ENCODE measurements around the gene SLAIN1. TPM values are rescaled to one million over a fixed set of nuclear protein-coding genes. Genes with fewer than 3 reads are reported as not detected.
A peak's percentile ranks its signal among the peaks of the same experiment; 100 is the strongest.
"Not testable (repeated sequence)": the region's sequence is repeated elsewhere in the genome, so short reads cannot be mapped to it uniquely, and the experiment has no call there.

SLAIN1 gene
- total RNA-seq (7.6 TPM), polyA plus RNA-seq (3.4 TPM)

GRCh38 chr13:77697217-77698103 lies at the start of gene SLAIN1:
Gene SLAIN1, plus strand, starts transcription at chr13:77697687. Its CDS starts 227 bp downstream, at chr13:77697914.
- WGBS = under 1% methylated on average over 84 of the region's 86 CpGs
- H3K27ac ChIP-seq (ENCODE audit: low read depth) = no peak within 1 kb of the TSS
- DNase-seq (ENCODE audit: extremely low spot score) = no peak
- H3K4me3 ChIP-seq (ENCODE audit: low read depth, low read length) = peak within 1 kb of the TSS; percentile 93
- no peaks in the 10 kb centered on the region for H3K4me1 ChIP-seq (ENCODE audit: insufficient read depth)
- H3K36me3 ChIP-seq (ENCODE audit: insufficient read depth) = no peaks in the 10 kb centered on the region

DNA sequence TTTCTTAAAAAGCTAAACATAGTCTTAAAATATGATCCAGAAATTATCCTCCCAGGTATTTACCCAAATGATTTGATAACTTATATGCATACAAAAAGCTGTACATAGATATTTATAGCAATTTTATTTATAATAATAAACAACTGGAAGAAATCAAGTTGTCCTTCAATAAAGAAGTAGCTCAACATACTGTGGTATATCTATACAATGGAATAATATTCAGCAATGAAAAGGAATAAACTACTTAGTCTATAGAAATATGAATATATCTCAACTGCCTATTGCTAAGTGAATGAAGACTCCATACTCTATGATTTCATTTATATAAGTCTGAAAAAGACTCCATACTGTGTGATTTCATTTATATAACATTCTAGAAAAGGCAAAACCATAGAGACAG lies 47.1 kb upstream of the SLAIN1 start:
- Histone ChIP-seq H3K4me1 (ENCODE audit: insufficient read depth) (no peaks in the 10 kb centered on the region), H3K27ac (ENCODE audit: low read depth) (no peak overlapping the region), H3K36me3 (ENCODE audit: insufficient read depth) (no peaks in the 10 kb centered on the region), H3K4me3 (ENCODE audit: low read depth, low read length) (no peak overlapping the region)
- no peak for DNase-seq (ENCODE audit: extremely low spot score)

- no peaks in the 10 kb centered on the region for H3K36me3 ChIP-seq (ENCODE audit: insufficient read depth)
- no peaks in the 10 kb centered on the region for H3K4me1 ChIP-seq (ENCODE audit: insufficient read depth)
- H3K27ac ChIP-seq (ENCODE audit: low read depth) = no peak overlapping the region
- 94% methylated on average over 2 of the region's 2 CpGs for WGBS
- no peak for DNase-seq (ENCODE audit: extremely low spot score)
- no peak overlapping the region for H3K4me3 ChIP-seq (ENCODE audit: low read depth, low read length)
Observed at GRCh38 chr13:77653301-77653700, 44.2 kb upstream of the SLAIN1 start.

- DNase-seq (ENCODE audit: extremely low spot score); H3K4me3 ChIP-seq (ENCODE audit: low read depth, low read length); H3K27ac ChIP-seq (ENCODE audit: low read depth); H3K4me1 ChIP-seq (ENCODE audit: insufficient read depth); H3K36me3 ChIP-seq (ENCODE audit: insufficient read depth): not testable (repeated sequence)
- 89% methylated on average over 23 of the region's 23 CpGs for WGBS
Observed at GRCh38 chr13:77660016-77660415, 37.5 kb upstream of the SLAIN1 start.

- WGBS = 86% methylated on average over 15 of the region's 15 CpGs
- H3K27ac ChIP-seq (ENCODE audit: low read depth) = no peak overlapping the region
Observed at GRCh38 chr13:77660841-77661250, 36.6 kb upstream of the SLAIN1 start.

GRCh38 chr13:77662301-77662700 lies 35.2 kb upstream of the SLAIN1 start:
- H3K36me3 ChIP-seq (ENCODE audit: insufficient read depth); DNase-seq (ENCODE audit: extremely low spot score); H3K4me1 ChIP-seq (ENCODE audit: insufficient read depth); H3K27ac ChIP-seq (ENCODE audit: low read depth); H3K4me3 ChIP-seq (ENCODE audit: low read depth, low read length): not testable (repeated sequence)
- 94% methylated on average over 16 of the region's 16 CpGs for WGBS

More at GRCh38 chr13:77660841-77661250, 36.6 kb upstream of the SLAIN1 start:
- H3K36me3 ChIP-seq (ENCODE audit: insufficient read depth) = no peaks in the 10 kb centered on the region
- DNase-seq (ENCODE audit: extremely low spot score) = no peak
- no peak overlapping the region for H3K4me3 ChIP-seq (ENCODE audit: low read depth, low read length)
- H3K4me1 ChIP-seq (ENCODE audit: insufficient read depth) = no peaks in the 10 kb centered on the region

GRCh38 chr13:77662831-77663230 lies 34.7 kb upstream of the SLAIN1 start:
- WGBS = 90% methylated on average over 15 of the region's 15 CpGs
- not testable (repeated sequence) for DNase-seq (ENCODE audit: extremely low spot score); H3K4me3 ChIP-seq (ENCODE audit: low read depth, low read length); H3K36me3 ChIP-seq (ENCODE audit: insufficient read depth); H3K27ac ChIP-seq (ENCODE audit: low read depth); H3K4me1 ChIP-seq (ENCODE audit: insufficient read depth)

- Histone ChIP-seq H3K36me3 (ENCODE audit: insufficient read depth) (no peaks in the 10 kb centered on the region), H3K27ac (ENCODE audit: low read depth) (no peak overlapping the region), H3K4me3 (ENCODE audit: low read depth, low read length) (no peak overlapping the region), H3K4me1 (ENCODE audit: insufficient read depth) (no peaks in the 10 kb centered on the region)
- no peak for DNase-seq (ENCODE audit: extremely low spot score)
Observed at GRCh38 chr13:77674852-77675251, 22.6 kb upstream of the SLAIN1 start.

GRCh38 chr13:77678691-77679235 lies 18.7 kb upstream of the SLAIN1 start:
- no peaks in the 10 kb centered on the region for H3K4me1 ChIP-seq (ENCODE audit: insufficient read depth)
- no peak overlapping the region for H3K27ac ChIP-seq (ENCODE audit: low read depth)
- 76% methylated on average over 5 of the region's 5 CpGs for WGBS
- no peak for DNase-seq (ENCODE audit: extremely low spot score)
- H3K36me3 ChIP-seq (ENCODE audit: insufficient read depth) = no peaks in the 10 kb centered on the region
- H3K4me3 ChIP-seq (ENCODE audit: low read depth, low read length) = no peak overlapping the region

DNA sequence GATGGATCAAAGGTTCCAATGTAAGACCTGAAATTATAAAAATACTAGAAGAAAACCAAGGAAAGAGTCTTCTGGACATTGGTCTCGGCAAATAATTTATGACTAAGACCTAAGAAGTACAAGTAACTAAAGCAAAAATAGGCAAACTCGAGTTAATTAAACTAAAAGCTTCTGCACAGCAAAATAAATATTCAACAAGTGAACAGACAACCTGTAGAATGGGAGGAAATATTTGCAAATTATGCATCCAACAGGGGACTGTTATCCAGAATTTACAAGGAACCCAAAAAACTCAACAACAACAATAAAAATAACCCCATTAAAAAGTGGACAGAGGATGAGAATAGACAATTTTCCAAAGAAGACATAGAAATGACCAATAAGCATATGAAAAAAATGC lies 9.7 kb upstream of the SLAIN1 start:
- no peak for DNase-seq (ENCODE audit: extremely low spot score)
- Histone ChIP-seq H3K36me3 (ENCODE audit: insufficient read depth) (no peaks in the 10 kb centered on the region), H3K4me1 (ENCODE audit: insufficient read depth) (no peaks in the 10 kb centered on the region), H3K27ac (ENCODE audit: low read depth) (no peak overlapping the region), H3K4me3 (ENCODE audit: low read depth, low read length) (no peak overlapping the region)
- WGBS = 79% methylated on average over 2 of the region's 2 CpGs

DNA sequence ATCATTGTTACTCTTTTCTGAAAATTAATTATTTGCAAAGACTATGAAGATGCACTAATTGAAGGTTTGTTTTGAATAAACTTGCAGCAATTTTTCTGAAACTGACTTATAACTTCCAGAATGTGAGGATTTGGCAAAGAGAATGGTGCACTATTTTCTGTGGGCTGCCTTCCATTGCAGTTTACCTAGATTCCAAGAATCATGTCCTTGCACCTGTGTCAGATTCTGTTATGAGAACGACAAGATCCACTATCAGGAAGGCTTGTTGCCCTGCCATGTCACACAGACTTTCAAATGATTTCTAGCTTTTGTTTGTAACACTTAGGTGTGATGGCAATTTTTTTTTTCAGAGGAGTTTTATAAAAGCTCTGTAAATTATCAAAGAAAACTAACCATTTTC lies 5.6 kb upstream of the SLAIN1 start:
- Histone ChIP-seq H3K36me3 (ENCODE audit: insufficient read depth) (no peaks in the 10 kb centered on the region), H3K4me1 (ENCODE audit: insufficient read depth) (no peaks in the 10 kb centered on the region), H3K27ac (ENCODE audit: low read depth) (no peak overlapping the region), H3K4me3 (ENCODE audit: low read depth, low read length) (no peak overlapping the region)
- DNase-seq (ENCODE audit: extremely low spot score) = no peak
- WGBS = 67% methylated on average over 1 of the region's 1 CpG

GRCh38 chr13:77692746-77693448 lies 4.6 kb upstream of the SLAIN1 start:
- 34% methylated on average over 2 of the region's 2 CpGs for WGBS

GRCh38 chr13:77693449-77693940 lies 4.0 kb upstream of the SLAIN1 start:
- H3K4me1 ChIP-seq (ENCODE audit: insufficient read depth) = no peaks in the 10 kb centered on the region
- no peaks in the 10 kb centered on the region for H3K36me3 ChIP-seq (ENCODE audit: insufficient read depth)
- H3K4me3 ChIP-seq (ENCODE audit: low read depth, low read length) = no peak overlapping the region
- 77% methylated on average over 2 of the region's 2 CpGs for WGBS
- DNase-seq (ENCODE audit: extremely low spot score) = no peak
- H3K27ac ChIP-seq (ENCODE audit: low read depth) = no peak overlapping the region

More at GRCh38 chr13:77692746-77693448, 4.6 kb upstream of the SLAIN1 start:
- Histone ChIP-seq H3K27ac (ENCODE audit: low read depth) (no peak overlapping the region), H3K4me1 (ENCODE audit: insufficient read depth) (no peaks in the 10 kb centered on the region), H3K36me3 (ENCODE audit: insufficient read depth) (no peaks in the 10 kb centered on the region), H3K4me3 (ENCODE audit: low read depth, low read length) (no peak overlapping the region)
- DNase-seq (ENCODE audit: extremely low spot score) = no peak

Data from urinary bladder (tissue), 4 donors.